Articular chondrocyte of knee joint (primary cell): Measurements from ENCODE around the gene OR1D2. TPM values are rescaled to one million over a fixed set of nuclear protein-coding genes. Genes with fewer than 3 reads are reported as not detected.

Source experiments
- total RNA-seq: library from RNA; depleted of rRNA; stranded (reverse); fragments of >200 nt; gene quantifications from 2 replicates; pipeline ENCODE4 v1.2.3, GENCODE V29; 2012

OR1D2 gene, protein sequence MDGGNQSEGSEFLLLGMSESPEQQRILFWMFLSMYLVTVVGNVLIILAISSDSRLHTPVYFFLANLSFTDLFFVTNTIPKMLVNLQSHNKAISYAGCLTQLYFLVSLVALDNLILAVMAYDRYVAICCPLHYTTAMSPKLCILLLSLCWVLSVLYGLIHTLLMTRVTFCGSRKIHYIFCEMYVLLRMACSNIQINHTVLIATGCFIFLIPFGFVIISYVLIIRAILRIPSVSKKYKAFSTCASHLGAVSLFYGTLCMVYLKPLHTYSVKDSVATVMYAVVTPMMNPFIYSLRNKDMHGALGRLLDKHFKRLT
- under 0.01 TPM in 1 of 2 replicates, not detected in the other for total RNA-seq

DNA sequence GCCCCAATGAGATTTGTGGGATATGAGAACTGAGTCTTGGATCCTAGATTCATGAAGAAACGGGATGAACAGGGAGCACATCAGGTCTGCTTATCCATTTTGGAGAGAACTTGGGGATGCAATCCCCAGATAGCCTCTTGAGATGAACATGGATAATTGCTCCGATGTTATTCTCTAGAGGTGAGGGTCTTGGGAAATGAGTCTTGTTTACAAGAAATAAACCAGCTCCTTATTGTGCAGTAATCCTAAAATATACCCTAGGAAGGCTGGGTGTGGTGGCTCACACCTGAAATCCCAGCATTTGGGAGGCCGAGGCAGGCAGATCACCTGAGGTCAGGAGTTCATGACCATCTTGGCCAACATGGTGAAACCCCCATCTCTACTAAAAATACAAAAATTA is at the start of gene OR1D2:
Gene OR1D2, minus strand, starts transcription at position 101 of the 400 bp plus-strand sequence. CDS start 11,426 bp downstream, outside the sequence.

DNA sequence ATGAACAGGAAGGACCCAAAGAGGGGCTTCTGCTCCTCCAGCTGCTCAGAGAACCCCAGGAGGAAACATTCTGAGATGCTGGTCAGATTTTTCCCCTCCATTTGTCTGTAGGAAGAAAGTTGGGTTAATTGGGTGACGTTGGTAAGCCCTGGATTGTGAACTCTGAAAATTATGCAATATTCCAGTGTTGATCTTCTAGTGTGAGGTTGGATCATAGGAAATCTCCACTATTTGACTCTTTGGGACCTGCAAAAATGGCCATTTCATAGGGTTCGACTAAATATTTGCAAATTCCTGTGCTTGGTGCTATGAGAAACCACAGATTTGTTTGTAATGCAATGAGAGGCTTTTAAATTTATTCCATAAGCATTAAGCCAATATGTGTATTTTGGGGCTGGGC is 23.2 kb upstream of the OR1D2 start, which contains the start of gene OR1G1:
Gene OR1G1, minus strand, starts transcription at position 101 of the 400 bp plus-strand sequence. Its CDS starts 0 bp downstream, at position 101.

GRCh38 chr17:3063507-3063906 is 40.7 kb downstream of the OR1D2 start, which contains the start of gene OR1D5:
Gene OR1D5, minus strand, starts transcription at chr17:3063607. Its CDS starts 0 bp downstream, at chr17:3063607.

Other genes with a start within 250 kb of the OR1D2 start
- gene OR1D5, start 40.8 kb downstream of the OR1D2 start, total RNA-seq = not detected in 2 replicates
- not detected in 2 replicates for gene OR1G1, start 23.1 kb upstream of the OR1D2 start, total RNA-seq
- not detected in 2 replicates for gene OR1A2, start 93.1 kb upstream of the OR1D2 start, total RNA-seq
- not detected in 2 replicates for gene OR1A1, start 103.2 kb upstream of the OR1D2 start, total RNA-seq
- 0.13 TPM in 1 of 2 replicates, not detected in the other for gene OR3A1, start 193.9 kb upstream of the OR1D2 start, total RNA-seq